Measurements from ENCODE around the gene NOS1AP. TPM values are rescaled to one million over a fixed set of nuclear protein-coding genes. Genes with fewer than 3 reads are reported as not detected.

Gene NOS1AP
- total RNA-seq, 1 donor from 2014 or later, result 4.5 TPM

- H3K36me3 Mint-ChIP-seq (ENCODE audit: low read depth), result peaks cover 6% of the 10 kb centered on the region
- H3K27ac Mint-ChIP-seq (ENCODE audit: unreplicated experiment), result no peak overlapping the region
These were observed 224.5 kb downstream of the NOS1AP start for GRCh38 chr1:162294015-162294414.

GRCh38 chr1:162297208-162297607 lies 227.7 kb downstream of the NOS1AP start:
- no peak overlapping the region for H3K4me3 Mint-ChIP-seq (ENCODE audit: unreplicated experiment)
- H3K27ac Mint-ChIP-seq (ENCODE audit: unreplicated experiment), result no peak overlapping the region

More at GRCh38 chr1:162294015-162294414, 224.5 kb downstream of the NOS1AP start:
- peaks cover 2% of the 10 kb centered on the region for H3K27me3 Mint-ChIP-seq (ENCODE audit: low read depth)
- TF ChIP-seq CTCF (IDR thresholded peaks at IDR 0.05), result no peak
- peaks cover 7% of the 10 kb centered on the region for H3K4me1 Mint-ChIP-seq (ENCODE audit: low read depth)
- H3K4me3 Mint-ChIP-seq (ENCODE audit: unreplicated experiment), result no peak overlapping the region
- H3K9me3 Mint-ChIP-seq (ENCODE audit: low read depth), result no peaks in the 10 kb centered on the region
- no peak for DNase-seq (ENCODE audit: low spot score)

GRCh38 chr1:162298266-162298665 lies 228.8 kb downstream of the NOS1AP start:
- no peak for TF ChIP-seq CTCF (IDR thresholded peaks at IDR 0.05)
- DNase-seq (ENCODE audit: low spot score), result no peak
- Mint-ChIP-seq H3K4me3 (ENCODE audit: unreplicated experiment) (no peak overlapping the region), H3K36me3 (ENCODE audit: low read depth) (peaks cover 6% of the 10 kb centered on the region), H3K27ac (ENCODE audit: unreplicated experiment) (no peak overlapping the region), H3K9me3 (ENCODE audit: low read depth) (peaks cover 8% of the 10 kb centered on the region), H3K27me3 (ENCODE audit: low read depth) (peaks cover 2% of the 10 kb centered on the region), H3K4me1 (ENCODE audit: low read depth) (peaks cover 13% of the 10 kb centered on the region)

More at GRCh38 chr1:162297208-162297607, 227.7 kb downstream of the NOS1AP start:
- H3K4me1 Mint-ChIP-seq (ENCODE audit: low read depth), result peaks cover 9% of the 10 kb centered on the region
- TF ChIP-seq CTCF (IDR thresholded peaks at IDR 0.05), result no peak
- peaks cover 6% of the 10 kb centered on the region for H3K36me3 Mint-ChIP-seq (ENCODE audit: low read depth)
- peaks cover 4% of the 10 kb centered on the region for H3K9me3 Mint-ChIP-seq (ENCODE audit: low read depth)
- peaks cover 2% of the 10 kb centered on the region for H3K27me3 Mint-ChIP-seq (ENCODE audit: low read depth)
- no peak for DNase-seq (ENCODE audit: low spot score)

GRCh38 chr1:162299018-162299417 lies 229.5 kb downstream of the NOS1AP start:
- no peak for DNase-seq (ENCODE audit: low spot score)
- H3K36me3 Mint-ChIP-seq (ENCODE audit: low read depth), result peaks cover 4% of the 10 kb centered on the region

More at GRCh38 chr1:162299018-162299417, 229.5 kb downstream of the NOS1AP start:
- Mint-ChIP-seq H3K9me3 (ENCODE audit: low read depth) (peaks cover 8% of the 10 kb centered on the region), H3K27ac (ENCODE audit: unreplicated experiment) (no peak overlapping the region), H3K4me3 (ENCODE audit: unreplicated experiment) (no peak overlapping the region), H3K4me1 (ENCODE audit: low read depth) (peaks cover 18% of the 10 kb centered on the region), H3K27me3 (ENCODE audit: low read depth) (no peaks in the 10 kb centered on the region)
- no peak for TF ChIP-seq CTCF (IDR thresholded peaks at IDR 0.05)
